ENCODE results near the gene THRAP3. TPM values are rescaled to one million over a fixed set of nuclear protein-coding genes. Genes with fewer than 3 reads are reported as not detected.
A peak's percentile ranks its signal among the peaks of the same experiment; 100 is the strongest.

Gene THRAP3
- total RNA-seq, 1 donor from 2014 or later = 115 TPM

DNA sequence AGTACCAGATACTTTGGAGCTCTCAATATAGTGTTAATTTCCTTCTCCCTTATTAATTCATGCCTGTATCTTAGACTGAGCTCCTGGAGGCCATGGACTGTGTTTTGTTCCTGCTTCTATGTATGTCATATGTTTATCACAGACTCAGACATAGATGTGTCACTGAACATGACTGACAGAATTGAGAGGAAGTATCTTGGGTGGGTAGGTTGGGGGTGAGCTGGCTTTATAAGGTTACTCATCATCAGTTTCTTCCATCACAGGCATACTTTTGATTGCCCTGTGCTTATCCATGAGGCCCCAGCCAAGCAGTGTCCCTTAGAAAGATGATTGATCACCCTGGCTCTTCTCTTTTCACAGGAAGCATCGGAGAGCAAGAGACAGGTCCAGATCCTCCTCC lies 76.3 kb downstream of the THRAP3 start:
- DNase-seq (ENCODE audit: low read depth in 2 of 2) = peak in 1 of 2 donors; percentile 45

DNA sequence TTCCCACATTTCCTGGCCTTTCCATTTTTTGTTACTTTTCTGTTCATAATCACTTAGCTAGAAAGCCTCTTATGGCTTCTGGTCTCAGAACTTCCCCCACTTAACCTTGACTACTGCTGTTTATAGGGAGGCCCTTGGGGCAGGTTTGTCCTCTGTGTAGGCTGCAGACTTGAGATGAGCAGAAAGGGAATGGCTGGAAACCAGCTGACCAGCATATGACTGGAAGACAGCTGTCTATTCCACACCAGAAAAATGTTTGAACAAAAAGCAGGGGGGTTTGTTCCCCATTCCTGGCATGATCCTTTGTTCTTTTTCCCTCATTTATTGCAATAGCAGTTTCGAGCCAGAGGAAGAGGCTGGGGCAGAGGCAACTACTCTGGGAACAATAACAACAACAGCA lies 77.0 kb downstream of the THRAP3 start:
- DNase-seq (ENCODE audit: low read depth in 2 of 2) = no peak

DNA sequence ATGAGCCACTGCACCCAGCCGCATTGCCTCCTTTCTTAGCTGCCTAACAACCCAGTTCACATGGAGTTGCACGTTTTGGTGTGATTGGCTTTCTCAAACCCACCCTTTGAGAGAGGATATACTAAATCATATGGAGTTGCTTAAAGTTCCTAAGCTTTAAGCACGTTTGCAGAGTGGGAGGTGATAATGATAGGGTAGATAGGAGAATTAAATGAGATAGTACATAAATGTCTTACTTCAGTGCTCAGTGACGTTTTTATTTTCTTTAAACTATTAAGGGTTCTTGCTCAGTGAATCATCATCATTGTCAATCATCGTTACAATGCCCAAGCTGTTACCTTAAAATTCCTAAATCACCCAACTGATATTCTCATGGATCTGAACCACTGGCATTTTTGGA lies 79.0 kb downstream of the THRAP3 start:
- DNase-seq (ENCODE audit: low read depth in 2 of 2) = no peak

DNA sequence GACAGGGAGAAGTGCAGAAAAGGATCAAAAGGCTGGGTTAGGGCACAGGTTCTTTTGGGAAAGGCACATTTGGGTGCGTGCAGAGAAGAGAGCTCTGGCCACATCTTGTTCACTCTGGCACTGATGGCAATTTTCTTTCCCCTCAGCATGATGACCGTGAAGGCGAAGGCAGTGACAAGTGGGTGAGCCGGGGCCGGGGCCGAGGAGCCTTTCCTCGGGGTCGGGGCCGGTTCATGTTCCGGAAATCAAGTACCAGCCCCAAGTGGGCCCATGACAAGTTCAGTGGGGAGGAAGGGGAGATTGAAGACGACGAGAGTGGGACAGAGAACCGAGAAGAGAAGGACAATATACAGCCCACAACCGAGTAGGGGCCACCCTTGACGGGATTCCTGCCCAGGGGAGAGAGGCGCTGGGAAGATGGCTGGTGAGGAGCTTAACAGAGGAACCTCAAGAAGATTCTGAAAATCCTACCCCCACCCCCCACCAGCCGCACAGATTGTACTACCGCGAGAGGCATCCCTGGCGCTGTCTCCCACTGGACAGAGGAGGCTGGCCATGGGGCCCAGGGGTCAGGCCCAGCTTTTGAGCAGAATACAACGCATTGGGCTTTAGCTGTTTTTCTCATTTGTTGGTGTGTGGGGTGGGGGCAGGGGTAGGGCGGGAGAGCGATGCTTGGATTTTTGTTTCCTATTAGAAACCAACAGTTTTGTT lies 79.6 kb downstream of the THRAP3 start:
- no peak for DNase-seq (ENCODE audit: low read depth in 2 of 2)

DNA sequence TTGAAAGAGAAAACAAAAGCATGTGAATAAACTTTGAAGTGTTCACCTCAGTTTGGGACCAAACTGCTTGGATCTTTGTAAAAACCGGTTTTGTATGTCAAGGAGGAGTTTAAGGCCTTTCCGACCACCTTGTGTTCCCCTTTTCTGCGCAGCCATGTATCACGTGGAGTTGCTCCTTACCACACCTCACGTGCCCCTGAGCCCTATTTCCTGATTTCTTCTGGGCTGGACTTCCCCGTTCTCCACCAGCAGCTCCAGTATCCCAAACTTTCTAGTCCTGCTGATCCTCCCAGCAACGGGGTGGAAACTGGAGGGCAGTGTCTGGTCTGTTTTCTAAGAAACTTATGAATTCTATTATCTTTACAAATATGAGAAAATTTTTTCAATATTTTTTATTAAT lies 80.3 kb downstream of the THRAP3 start:
- DNase-seq (ENCODE audit: low read depth in 2 of 2) = no peak

DNA sequence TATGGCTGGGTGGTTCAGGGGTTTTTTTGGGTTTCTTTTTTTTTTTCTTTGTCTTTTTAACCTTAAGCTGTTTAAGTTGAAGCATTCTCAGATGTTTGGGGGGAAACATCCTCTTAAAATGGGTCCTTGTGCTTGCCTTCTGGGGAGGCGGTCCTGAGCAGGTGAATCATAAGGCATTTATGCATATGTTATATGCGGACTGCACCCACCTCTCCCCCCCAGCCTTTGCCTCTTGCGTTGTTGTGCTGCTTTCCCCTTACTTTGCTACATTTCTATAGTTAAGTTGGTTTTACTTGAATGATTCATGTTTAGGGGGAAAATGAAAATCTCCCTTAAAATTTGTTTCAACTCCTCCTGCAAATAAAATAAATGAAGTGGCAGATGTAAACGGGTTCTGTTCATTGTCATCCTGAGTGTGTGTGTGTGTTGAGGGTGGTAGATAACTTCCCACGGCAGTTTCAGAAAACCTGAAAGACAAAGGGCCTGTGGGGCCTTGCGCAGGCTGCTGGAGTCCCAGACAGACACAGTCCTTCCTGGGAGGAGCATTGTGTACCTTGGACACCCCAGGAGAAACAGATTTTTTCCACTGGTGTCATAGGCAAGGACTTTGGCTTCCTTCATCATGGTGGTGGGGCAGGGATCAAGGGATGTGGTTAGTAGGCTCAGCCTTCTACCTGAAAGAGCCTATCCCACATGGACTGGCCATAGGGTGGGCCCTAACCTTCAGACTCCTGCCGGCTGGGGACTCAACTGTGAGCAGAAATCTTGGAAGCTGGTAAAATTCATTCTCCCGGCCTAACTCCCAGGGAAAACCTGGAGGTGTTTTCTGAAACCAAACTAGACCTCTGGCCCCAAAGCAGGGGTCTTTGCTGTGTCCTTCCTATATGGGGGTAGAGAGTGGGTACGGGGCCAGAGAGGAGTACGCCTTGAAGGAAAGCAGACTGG lies 81.0 kb downstream of the THRAP3 start:
- DNase-seq (ENCODE audit: low read depth in 2 of 2) = no peak

DNA sequence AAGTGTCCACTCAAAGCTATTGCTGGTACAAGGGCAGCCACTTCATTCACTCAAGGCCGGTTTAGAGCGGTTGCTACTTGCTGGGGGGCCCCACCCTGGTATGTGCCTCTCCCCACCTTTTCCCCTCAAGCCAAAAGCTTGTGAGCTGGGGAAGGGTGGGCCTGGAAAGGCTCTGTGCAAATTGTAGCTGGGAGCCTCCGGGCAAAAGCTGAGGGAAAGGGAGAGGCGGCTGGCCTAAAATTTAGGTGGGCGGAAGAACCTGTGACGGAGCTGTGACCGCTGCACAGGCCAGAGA lies 81.6 kb downstream of the THRAP3 start:
- no peak for DNase-seq (ENCODE audit: low read depth in 2 of 2)

DNA sequence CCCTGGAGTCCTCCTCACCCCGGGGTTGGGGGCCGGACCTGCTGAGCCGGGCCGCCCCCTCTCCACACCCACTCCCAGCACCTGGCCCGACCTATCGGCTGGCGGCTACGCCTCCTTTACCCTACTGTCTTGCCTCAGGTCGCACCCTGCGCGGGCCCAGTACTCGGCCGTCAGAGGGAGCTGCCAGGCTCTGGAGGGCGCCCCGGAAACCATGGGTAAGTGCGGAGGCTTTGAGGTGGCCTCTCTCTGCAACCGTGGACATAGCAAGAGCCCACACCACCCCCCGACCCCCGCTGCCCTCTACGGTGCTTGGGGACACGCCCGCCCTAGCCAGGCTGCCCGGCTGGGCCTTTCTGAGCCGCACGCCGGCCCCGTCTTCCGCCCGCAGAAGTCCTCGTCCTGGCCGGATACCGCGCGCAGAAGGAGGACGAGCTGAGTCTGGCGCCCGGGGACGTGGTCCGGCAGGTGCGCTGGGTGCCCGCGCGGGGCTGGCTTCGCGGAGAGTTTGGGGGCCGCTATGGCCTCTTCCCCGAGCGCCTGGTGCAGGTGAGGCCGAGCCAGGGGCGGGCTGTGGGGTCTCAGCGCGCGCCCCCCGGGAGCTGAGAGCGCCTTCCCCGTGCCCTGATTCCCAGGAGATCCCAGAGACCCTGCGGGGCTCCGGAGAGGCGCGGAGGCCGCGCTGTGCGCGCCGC lies 82.1 kb downstream of the THRAP3 start, which contains the start of gene SH3D21:
TSS of gene SH3D21 (plus strand) at position 159 of the 692 bp plus-strand sequence. CDS start at position 212, 53 bp downstream.
- DNase-seq (ENCODE audit: low read depth in 2 of 2) = peak in 1 of 2 donors; percentile 22

DNA sequence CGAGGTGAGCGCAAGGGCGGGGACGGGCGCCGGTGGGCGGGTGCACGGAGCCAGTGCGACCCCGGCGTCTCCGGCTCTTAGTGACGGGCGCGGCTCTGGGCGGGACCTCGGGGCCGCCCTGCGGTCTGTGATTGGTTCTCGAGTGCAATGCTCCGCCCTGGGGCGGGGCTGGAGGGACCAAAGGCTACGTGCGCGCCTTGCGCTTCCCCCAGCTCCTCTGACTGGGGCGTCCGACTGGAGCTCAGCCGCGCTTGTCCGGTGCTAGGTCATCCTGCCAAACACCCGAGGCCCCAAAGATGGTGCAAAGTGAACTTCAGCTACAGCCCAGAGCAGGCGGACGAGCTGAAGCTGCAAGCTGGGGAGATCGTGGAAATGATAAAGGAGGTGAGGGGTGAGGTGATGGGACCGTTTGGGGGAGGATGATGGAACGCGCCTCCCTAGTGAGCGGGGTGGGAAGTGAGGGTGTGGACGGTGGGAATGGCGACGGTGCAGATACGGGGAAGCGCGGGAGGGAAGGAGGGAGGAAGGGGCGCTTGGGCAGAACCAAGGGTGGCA lies 82.7 kb downstream of the THRAP3 start:
- DNase-seq (ENCODE audit: low read depth in 2 of 2) = peak; percentile 71 to 96

DNA sequence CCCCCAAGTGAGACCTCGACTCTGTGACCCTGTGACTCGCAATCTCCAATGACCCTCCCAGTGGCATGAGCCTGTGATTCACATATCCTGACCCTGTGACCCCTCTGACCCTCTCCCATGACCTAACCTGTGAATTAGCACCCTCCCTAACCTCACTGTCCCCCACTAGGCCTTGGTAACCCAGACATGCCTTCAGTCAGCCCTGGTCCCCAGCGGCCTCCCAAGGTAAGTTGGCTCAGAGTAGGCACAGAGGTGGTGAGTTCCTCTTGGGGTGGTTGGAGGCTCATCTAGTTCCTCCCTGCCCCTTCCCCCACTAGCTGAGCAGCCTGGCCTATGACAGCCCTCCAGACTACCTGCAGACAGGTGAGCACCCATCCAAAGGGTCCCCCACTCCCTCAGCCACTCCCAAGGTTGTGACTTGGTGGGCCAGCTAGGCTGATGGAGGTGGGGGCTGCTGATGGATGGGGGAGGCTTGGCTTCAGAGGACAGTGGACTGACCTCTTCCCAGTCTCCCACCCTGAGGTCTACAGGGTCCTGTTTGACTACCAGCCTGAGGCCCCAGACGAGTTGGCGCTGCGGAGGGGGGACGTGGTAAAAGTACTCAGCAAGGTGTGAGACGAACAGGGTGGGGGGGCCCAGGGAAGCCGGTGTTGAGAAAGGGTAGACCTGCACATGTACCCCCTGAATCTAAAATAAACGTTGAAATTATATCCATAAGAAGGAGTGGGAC lies 83.5 kb downstream of the THRAP3 start:
- DNase-seq (ENCODE audit: low read depth in 2 of 2) = no peak

DNA sequence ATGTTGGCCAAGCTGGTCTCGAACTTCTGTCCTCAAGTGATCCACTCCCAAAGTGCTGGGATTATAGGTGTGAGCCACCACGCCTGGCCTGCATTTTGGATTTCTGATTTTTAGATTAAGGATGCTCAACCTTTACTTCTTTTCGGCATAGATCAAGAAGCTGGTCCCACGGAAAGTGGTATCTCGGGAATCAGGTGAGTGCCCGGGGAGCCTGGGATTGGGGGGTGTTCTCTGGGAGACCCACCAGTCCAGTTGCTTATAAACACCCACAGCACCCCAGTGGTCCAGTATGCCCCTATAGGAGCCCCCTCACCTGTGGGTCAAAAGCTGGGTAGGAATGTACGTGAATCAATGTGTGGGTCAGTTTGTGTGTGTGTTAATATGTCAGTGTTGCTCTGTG lies 85.2 kb downstream of the THRAP3 start:
- DNase-seq (ENCODE audit: low read depth in 2 of 2) = no peak

DNA sequence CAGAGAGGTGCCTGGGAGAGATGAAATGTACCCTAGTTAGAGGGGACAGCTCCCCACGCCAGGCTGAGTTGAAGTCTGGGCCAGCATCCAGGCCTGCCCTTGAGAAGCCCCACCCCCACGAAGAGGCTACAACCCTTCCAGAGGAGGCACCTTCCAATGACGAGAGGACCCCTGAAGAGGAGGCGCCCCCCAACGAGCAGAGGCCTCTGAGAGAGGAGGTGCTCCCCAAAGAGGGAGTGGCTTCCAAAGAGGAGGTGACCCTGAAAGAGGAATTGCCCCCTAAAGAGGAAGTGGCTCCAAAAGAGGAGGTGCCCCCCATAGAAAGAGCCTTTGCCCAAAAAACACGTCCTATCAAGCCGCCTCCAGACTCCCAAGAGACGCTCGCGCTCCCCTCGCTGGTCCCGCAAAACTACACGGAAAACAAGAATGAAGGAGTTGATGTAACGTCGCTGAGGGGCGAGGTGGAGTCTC lies 96.1 kb downstream of the THRAP3 start:
- DNase-seq (ENCODE audit: low read depth in 2 of 2) = no peak

DNA sequence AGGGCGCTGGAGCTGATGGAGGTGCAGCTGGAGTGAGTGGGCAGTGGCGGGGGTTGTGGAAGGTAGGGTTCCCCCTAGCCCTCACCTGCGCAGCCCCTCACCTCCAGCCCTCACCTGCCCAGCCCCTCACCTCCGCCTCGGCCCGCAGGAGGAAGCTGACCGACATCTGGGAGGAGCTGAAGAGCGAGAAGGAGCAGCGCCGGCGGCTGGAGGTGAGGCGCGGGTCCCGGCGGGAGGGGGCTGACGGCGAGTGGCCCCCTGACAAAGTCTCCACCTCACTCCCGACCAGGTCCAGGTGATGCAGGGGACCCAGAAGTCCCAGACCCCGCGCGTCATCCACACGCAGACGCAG lies 96.5 kb downstream of the THRAP3 start:
- no peak for DNase-seq (ENCODE audit: low read depth in 2 of 2)

DNA sequence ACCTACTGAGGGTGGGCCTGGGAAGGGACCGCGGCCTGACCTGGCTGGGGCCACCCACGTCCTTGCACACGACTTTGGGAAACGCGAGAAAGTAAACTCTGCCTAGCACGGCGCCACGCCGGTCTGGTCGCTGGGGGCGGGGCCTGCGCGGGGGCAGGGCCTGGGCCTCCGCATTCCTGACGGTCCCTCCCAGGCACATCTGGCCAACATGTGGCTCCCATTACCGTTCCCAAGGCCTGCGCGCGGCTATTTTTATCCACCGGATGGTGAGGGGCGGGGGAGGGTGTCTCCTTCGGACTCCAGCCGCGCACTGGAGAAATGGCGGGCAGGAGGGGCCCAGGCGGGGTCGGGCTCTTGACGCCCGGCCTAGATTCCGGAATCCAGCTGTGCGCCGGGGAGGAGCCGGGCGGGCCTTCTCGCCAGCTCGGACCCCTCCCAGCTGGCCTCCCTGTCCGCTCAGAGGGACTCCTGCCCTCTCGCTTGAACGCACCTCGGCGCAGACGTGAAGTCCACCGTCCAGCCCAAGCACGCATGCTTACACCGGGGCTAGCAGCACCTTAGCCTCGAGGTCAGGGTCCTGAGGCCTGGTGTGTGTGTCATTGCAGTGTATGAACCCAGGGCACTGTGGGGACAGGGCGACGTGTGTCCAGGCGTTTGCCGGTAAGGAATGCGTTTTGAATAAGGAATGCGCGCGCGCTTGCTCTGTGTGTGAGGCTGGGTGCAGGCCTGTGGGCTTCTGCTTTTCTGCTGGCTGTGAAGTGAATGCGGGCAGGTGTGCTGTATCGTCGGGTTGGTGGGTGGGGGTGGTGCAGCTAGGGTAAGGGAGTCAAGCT lies 97.1 kb downstream of the THRAP3 start:
- no peak for DNase-seq (ENCODE audit: low read depth in 2 of 2)

DNA sequence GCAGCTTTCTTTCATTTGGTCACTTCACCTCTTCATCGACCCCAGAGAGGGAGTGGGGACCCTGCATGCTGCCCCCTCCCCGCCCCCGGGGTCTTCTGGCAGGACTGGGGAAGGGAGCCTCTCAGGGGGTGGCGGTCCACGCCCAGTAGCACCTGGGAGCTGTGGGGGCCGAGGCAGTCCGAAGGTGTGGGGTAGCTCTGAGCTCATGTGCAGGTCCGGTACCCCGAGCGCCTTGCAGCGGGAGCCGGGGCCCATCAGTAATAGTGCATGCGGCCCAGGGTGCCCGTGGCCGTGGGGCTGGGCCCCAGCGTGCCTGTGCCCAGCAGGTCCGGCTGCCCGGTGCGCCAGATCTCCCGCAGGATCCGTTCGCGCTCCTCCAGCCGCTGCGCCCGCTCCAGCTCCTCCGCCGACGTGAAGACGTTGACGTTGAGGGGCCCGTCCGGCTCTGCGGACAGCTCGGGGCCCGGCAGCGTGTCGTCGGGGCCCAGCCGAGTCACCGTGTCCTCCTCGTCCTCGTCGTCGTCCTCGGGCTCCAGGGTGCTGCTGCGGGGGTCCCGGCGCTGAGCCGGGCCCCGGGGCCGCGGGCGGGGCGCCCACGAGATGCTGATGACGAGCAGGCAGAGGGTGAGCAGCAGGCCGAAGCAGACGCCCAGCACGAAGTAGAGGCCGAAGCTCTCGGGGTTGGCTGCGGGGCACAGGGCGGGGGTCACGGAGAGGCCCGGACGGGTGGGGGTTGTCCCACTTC lies 98.0 kb downstream of the THRAP3 start:
- DNase-seq (ENCODE audit: low read depth in 2 of 2) = no peak

DNA sequence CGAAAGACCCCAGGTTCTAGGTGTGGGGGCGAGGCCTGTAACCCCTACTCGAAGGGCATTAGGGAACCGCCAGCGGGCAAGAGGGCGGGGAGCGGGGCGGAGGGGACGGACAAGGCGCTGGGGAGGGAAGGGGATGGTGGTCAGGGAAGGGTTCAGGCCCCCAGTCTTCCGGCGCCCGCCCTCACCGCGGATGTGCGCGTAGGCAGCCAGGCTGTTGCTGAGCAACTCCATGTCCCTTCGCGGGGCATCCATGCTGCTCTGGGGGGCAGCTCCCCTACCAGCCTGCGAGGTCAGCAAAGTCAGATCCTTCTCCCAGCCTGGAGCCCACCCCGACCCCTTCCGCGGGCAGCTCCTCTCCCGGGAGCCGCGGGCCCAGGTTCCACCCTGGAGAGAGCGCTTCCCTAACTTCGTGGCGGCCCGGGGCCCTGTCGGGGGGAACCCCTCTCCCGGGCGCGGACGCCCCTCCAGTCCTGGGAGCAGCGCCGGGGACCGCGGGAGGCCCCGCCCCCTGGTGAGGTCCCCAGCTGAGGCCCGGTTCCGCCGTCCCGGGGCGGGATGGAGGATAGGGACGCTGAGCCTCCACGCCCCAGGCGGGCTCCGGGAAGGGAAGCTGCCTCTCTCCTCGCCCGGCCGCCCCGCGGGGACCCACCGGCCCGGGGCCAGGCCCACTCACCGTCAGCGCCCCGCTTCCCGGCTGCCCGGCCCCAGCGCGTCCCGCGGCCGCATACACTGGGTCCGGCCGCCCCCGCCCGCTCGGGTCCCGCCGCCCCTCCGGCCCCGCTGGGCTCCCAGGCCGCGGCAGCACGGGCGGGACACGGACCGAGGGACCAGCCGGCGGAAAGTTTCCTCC lies 98.8 kb downstream of the THRAP3 start:
- DNase-seq (ENCODE audit: low read depth in 2 of 2) = peak in 1 of 2 donors; percentile 34

DNA sequence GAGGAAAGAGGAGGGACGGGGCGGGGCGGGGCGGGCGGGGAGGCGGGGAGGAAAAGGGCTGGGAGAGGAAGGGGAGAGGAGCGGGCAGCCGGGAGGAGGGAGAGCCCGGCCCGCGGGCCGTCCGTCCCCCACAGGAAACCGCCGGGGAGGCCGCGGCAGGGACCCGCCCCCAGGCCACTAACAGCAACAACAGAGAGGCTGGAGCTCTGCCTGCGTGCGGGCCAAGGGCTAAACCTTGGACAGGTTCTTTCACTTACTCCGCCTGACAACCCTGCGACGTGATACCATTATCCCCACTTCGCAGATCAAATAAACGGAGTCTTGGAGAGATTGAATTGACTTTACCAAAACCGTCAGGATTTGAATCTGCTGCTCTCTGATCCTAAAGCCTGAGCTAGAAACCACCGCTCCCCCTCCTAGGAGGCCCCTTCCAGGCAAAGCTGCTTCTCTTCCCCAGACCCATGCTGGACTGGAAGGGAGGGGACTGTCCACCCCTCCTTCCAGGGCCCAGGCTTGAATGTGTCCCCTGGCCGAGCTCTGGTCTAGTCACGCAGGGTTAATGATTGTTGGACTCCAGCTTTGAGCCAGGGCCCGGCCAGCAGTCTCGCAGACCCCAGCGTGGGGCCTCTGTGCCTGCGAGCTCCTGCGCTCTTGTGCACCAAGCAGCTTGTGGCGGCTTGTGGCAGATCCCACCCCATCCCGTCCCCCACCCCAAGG lies 99.6 kb downstream of the THRAP3 start, which contains the start of gene EVA1B:
TSS of gene EVA1B (minus strand) at position 10 of the 717 bp plus-strand sequence. CDS start 608 bp downstream, outside the sequence.
- DNase-seq (ENCODE audit: low read depth in 2 of 2) = peak; percentile 54 to 93

DNA sequence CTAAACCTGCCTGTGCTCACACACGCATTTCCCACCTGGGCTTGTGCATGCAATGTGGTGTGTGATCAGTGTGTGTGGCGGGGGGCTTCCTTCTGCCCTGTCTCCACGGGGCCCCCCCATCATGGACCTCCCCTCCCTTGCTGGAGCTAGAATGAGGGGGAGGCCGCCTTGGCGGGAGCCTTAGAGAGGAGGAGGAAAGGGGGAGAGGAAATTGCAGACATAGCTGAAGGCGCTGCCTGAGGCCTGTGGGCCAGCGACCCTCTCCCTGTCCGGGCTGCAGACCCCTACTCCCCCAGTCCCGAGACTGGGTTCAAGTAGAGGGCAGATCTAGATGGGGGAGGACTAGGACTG lies 100.1 kb downstream of the THRAP3 start:
- no peak for DNase-seq (ENCODE audit: low read depth in 2 of 2)

Measured in dermis microvascular lymphatic vessel endothelial cell (primary cell).